ENCODE data around the gene KIF27.

KIF27 gene

GRCh38 chr9:83800236-83801033, 120.8 kb downstream of the KIF27 start:
- no peak for TF ChIP-seq CTCF (IDR thresholded peaks at IDR 0.05)

DNA sequence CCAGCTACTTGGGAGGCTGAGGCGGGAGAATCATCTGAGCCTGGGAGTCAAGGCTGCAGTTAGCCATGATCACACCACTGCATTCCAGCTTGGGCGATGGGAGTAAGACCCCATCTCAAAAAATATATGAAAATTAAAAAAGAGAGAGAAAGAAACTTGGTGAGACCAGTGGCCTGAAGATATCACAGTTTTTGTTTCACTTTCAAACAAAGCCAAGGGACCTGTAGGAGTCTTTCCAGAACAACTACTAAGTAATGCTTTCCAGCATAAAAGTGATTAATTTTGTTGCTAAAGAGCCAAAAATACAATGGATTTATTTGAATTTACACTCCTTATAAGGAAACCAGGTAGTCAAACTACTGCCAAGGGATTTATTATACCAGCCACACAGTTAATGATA, 127.2 kb downstream of the KIF27 start:
- no peak for TF ChIP-seq CTCF (IDR thresholded peaks at IDR 0.05)

GRCh38 chr9:83792746-83793145, 128.5 kb downstream of the KIF27 start:
- TF ChIP-seq CTCF (IDR thresholded peaks at IDR 0.05): no peak

Measured in LNCAP (cell line).